ENCODE data around the gene TMPRSS5. TPM values are rescaled to one million over a fixed set of nuclear protein-coding genes. Genes with fewer than 3 reads are reported as not detected.

Gene TMPRSS5
- total and polyA plus RNA-seq, 2 donors from 2014 or later: 0.60 to 0.65 TPM

DNA sequence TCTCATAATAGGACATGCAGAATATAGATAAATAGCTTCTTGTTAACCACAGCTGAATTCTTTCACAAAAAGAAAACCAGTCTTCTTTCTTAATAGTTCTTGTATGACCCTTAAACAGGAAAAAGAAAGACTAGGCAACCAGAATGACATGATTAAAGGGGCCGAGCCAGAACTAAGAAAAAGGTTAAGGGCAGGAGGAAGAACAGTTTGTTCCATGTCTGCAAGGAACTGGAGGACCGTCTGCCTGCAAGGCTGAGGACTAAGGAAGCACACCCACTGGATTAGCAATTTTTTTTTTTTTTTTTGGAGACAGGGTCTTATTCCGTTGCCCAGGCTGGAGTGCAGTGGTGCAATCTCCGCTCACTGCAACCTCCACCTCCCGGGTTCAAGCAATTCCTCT, 26.0 kb upstream of the TMPRSS5 start:
- peak in 2 of 5 donors; percentile 2 to 37 for DNase-seq

GRCh38 chr11:113730887-113731726, 25.0 kb upstream of the TMPRSS5 start:
- H3K27ac ChIP-seq (ENCODE audit: low read depth in 2 of 2, low read length in 2 of 2): no peak overlapping the region
- no peak overlapping the region for H3K9ac ChIP-seq (ENCODE audit: low read length in 3 of 3)
- H3K36me3 ChIP-seq (ENCODE audit: control insufficient read depth in 2 of 3, insufficient read depth in 3 of 3, low read length in 3 of 3): peaks cover 3 to 12% (median 9%) of the 10 kb centered on the region in 3 donors
- H3K4me1 ChIP-seq (ENCODE audit: control insufficient read depth in 2 of 3, insufficient read depth in 2 of 3, low read depth in 1 of 3, low read length in 3 of 3): peaks cover 0 to 4% (median 0%) of the 10 kb centered on the region in 3 donors
- FAIRE-seq: no peak
- intact Hi-C loops (cut with DNase I): no loop called here
- TF ChIP-seq CTCF (IDR thresholded peaks at IDR 0.05; ENCODE audit: borderline replicate concordance, extremely low read depth, insufficient read depth): peak; percentile 27
- no peak overlapping the region for H3K4me3 ChIP-seq (ENCODE audit: low read length in 3 of 3)
- peak in 4 of 5 donors; percentile 61 to 80 (median 70) for DNase-seq
- no peaks in the 10 kb centered on the region for H3K9me3 ChIP-seq (ENCODE audit: control insufficient read depth in 2 of 3, insufficient read depth in 1 of 3, low read length in 3 of 3)
- H3K27me3 ChIP-seq (ENCODE audit: control insufficient read depth, insufficient read depth, low read length): no peaks in the 10 kb centered on the region

More for the DNA sequence above, 26.0 kb upstream of the TMPRSS5 start:
- Histone ChIP-seq H3K9me3 (ENCODE audit: control insufficient read depth in 2 of 3, insufficient read depth in 1 of 3, low read length in 3 of 3) (no peaks in the 10 kb centered on the region), H3K36me3 (ENCODE audit: control insufficient read depth in 2 of 3, insufficient read depth in 3 of 3, low read length in 3 of 3) (peaks cover 3 to 16% (median 16%) of the 10 kb centered on the region in 3 donors), H3K27ac (ENCODE audit: low read depth in 2 of 2, low read length in 2 of 2) (no peak overlapping the region), H3K9ac (ENCODE audit: low read length in 3 of 3) (no peak overlapping the region), H3K4me3 (ENCODE audit: low read length in 3 of 3) (no peak overlapping the region), H3K4me1 (ENCODE audit: control insufficient read depth in 2 of 3, insufficient read depth in 2 of 3, low read depth in 1 of 3, low read length in 3 of 3) (peaks cover 0 to 4% (median 0%) of the 10 kb centered on the region in 3 donors), H3K27me3 (ENCODE audit: control insufficient read depth, insufficient read depth, low read length) (no peaks in the 10 kb centered on the region)
- no peak for FAIRE-seq
- TF ChIP-seq CTCF (IDR thresholded peaks at IDR 0.05; ENCODE audit: borderline replicate concordance, extremely low read depth, insufficient read depth): no peak
- intact Hi-C loops (cut with DNase I): no loop called here

DNA sequence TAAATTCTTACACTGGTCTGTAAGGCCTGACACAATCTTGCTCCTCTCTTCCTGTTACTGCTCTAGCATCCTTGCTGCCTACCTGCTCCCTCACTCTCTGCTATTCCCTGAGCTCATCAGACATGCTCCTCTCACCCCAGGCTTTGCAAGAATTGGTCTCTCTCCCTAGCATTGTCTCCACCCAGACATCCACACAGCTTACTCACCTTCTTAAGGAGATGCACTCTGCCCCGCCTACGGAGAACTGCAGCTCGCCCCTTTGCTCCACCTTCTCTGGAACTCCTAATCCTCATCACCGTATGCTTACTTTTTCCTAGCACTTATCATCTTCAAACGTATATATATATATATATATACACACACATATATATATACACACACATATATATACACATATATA, 23.3 kb upstream of the TMPRSS5 start:
- no peak overlapping the region for H3K27ac ChIP-seq (ENCODE audit: low read depth in 2 of 2, low read length in 2 of 2)
- intact Hi-C loops (cut with DNase I): loop anchor here (10.0 kb wide), 1 partner anchor 425 kb away; no protein-coding TSS in a partner anchor
- DNase-seq: no peak

More for the DNA sequence above, 23.3 kb upstream of the TMPRSS5 start:
- Histone ChIP-seq H3K9me3 (ENCODE audit: control insufficient read depth in 2 of 3, insufficient read depth in 1 of 3, low read length in 3 of 3) (no peaks in the 10 kb centered on the region), H3K4me1 (ENCODE audit: control insufficient read depth in 2 of 3, insufficient read depth in 2 of 3, low read depth in 1 of 3, low read length in 3 of 3) (peaks cover 0 to 4% (median 0%) of the 10 kb centered on the region in 3 donors), H3K27me3 (ENCODE audit: control insufficient read depth, insufficient read depth, low read length) (no peaks in the 10 kb centered on the region), H3K4me3 (ENCODE audit: low read length in 3 of 3) (no peak overlapping the region), H3K36me3 (ENCODE audit: control insufficient read depth in 2 of 3, insufficient read depth in 3 of 3, low read length in 3 of 3) (peaks cover 0 to 7% (median 4%) of the 10 kb centered on the region in 3 donors), H3K9ac (ENCODE audit: low read length in 3 of 3) (no peak overlapping the region)
- TF ChIP-seq CTCF (IDR thresholded peaks at IDR 0.05; ENCODE audit: borderline replicate concordance, extremely low read depth, insufficient read depth): no peak
- FAIRE-seq: no peak
